HepG2 (cell line): ENCODE results near the gene KRT13. TPM values are rescaled to one million over a fixed set of nuclear protein-coding genes. Genes with fewer than 3 reads are reported as not detected.

Experiments
- ATAC-seq: fragments of 200-7000 bp; cut with Tn5 transposase; 3 replicates; pipeline ENCODE4 v1.9.1; 2020; ENCODE audit warnings: mild to moderate bottlenecking, moderate library complexity
- BruUV-seq: library from RNA; stranded (reverse); fragments of 400-500 nt; replicated peaks from 2 replicates; lab custom pipeline; 2021; lab: Mats Ljungman, UMichigan
- CTCF ChIA-PET: fragments of 300-600 bp; formaldehyde crosslinking; extraction: SDS; loops from one replicate; lab custom pipeline; 2021; ENCODE audit warnings: low total read pairs, inconsistent platforms, low intra/inter-chr PET ratio; lab: Yijun Ruan, JAX
- POLR2A ChIA-PET: fragments of 350-600 bp; sonication (Branson Sonifier 250); formaldehyde crosslinking; loops from one replicate; lab custom pipeline; 2020; ENCODE audit warnings: antibody characterized with exemption, inconsistent platforms; lab: Yijun Ruan, JAX
- DNase-seq: peaks from one replicate; pipeline ENCODE4 v3.0.0-alpha.2; 2015; ENCODE audit warnings: low spot score
- FAIRE-seq: peaks from 3 replicates; lab custom pipeline; 2011; peaks lifted over from hg19 to GRCh38; lab: Jason Lieb, UNC
- H2AFZ ChIP-seq: one replicate; pipeline ENCODE4 v1.6.1; 2011; ENCODE audit warnings: low read length, inconsistent platforms
- H3K27ac ChIP-seq: fragments of 300-600 bp; 3 replicates; pipeline ENCODE4 v1.8.0; 2011; ENCODE audit warnings: mixed run types, mild to moderate bottlenecking, mixed read lengths, low read length, inconsistent platforms; ENCODE audit not compliant: insufficient read depth; ENCODE audit errors: extremely low read length
- H3K27me3 ChIP-seq, 2 experiments: fragments of 200-600 bp in 1 of 2; 2 replicates in 1 of 2; 3 replicates in 1 of 2; pipeline versions ENCODE4 v1.6.0 to v1.8.0; 2011; ENCODE audit warnings: low read length in 2 of 2, mild to moderate bottlenecking in 2 of 2, moderate library complexity in 2 of 2, inconsistent platforms in 1 of 2; ENCODE audit not compliant: insufficient read depth in 2 of 2, control insufficient read depth in 1 of 2
- H3K36me3 ChIP-seq, 2 experiments: fragments of 200-600 bp in 1 of 2; replicated peaks in 1 of 2; 2 replicates in 1 of 2; 3 replicates in 1 of 2; pipeline versions ENCODE4 v1.5.1 to v1.8.0; 2011; ENCODE audit warnings: low read length in 2 of 2, inconsistent platforms in 1 of 2; ENCODE audit not compliant: insufficient read depth in 2 of 2, control insufficient read depth in 1 of 2
- H3K4me1 ChIP-seq: 2 replicates; pipeline ENCODE4 v1.5.1; 2012; ENCODE audit warnings: low read length, inconsistent platforms; ENCODE audit not compliant: insufficient read depth
- H3K4me2 ChIP-seq: 2 replicates; pipeline ENCODE4 v1.6.0; 2011; ENCODE audit warnings: low read depth, low read length, inconsistent platforms
- H3K4me3 ChIP-seq, 3 experiments: fragments of 200-600 bp in 1 of 3; sonication (generic), shearing (Covaris generic) in 1 of 3; replicated peaks in 1 of 3; 2 replicates each; pipeline ENCODE4 v1.5.1; 2011 to 2016; ENCODE audit warnings: low read length in 3 of 3, inconsistent platforms in 2 of 3, low read depth in 2 of 3, mild to moderate bottlenecking in 2 of 3, control low read depth in 1 of 3, mixed read lengths in 1 of 3; ENCODE audit not compliant: insufficient read depth in 1 of 3
- H3K79me2 ChIP-seq: one replicate; pipeline ENCODE4 v1.6.1; 2011; ENCODE audit warnings: low read length, inconsistent platforms; ENCODE audit not compliant: insufficient read depth
- H3K9ac ChIP-seq: 2 replicates; pipeline ENCODE4 v1.6.0; 2011; ENCODE audit warnings: mild to moderate bottlenecking, low read depth, low read length, inconsistent platforms; ENCODE audit not compliant: insufficient read depth
- H3K9me3 ChIP-seq: 2 replicates; pipeline ENCODE4 v1.5.1; 2012; ENCODE audit warnings: mild to moderate bottlenecking, low read length
- H4K20me1 ChIP-seq: 2 replicates; pipeline ENCODE4 v1.6.0; 2011; ENCODE audit warnings: inconsistent platforms, mild to moderate bottlenecking, low read length, moderate library complexity; ENCODE audit not compliant: insufficient read depth
- HNRNPUL1 ChIP-seq: fragments of 200-400 bp; formaldehyde crosslinking; IDR thresholded peaks from 2 replicates; pipeline ENCODE4 v1.6.1; 2017; ENCODE audit warnings: low read depth, mild to moderate bottlenecking, low read length, moderate library complexity
- HOXA5 ChIP-seq: sonication (generic); formaldehyde crosslinking; IDR thresholded peaks from 2 replicates; pipeline ENCODE4 v1.4.0; 2020; ENCODE audit warnings: missing genetic modification reagents
- IRF1 ChIP-seq: sonication (generic); formaldehyde crosslinking; IDR thresholded peaks from 2 replicates; pipeline ENCODE4 v1.4.0; 2020; ENCODE audit warnings: low read depth, mild to moderate bottlenecking, missing genetic modification reagents
- MNT ChIP-seq: fragments of 450-650 bp; IDR thresholded peaks from 2 replicates; pipeline ENCODE4 v1.6.1; 2016
- RARA ChIP-seq: IDR thresholded peaks from 2 replicates; pipeline ENCODE4 v1.6.1; 2016; ENCODE audit warnings: missing genetic modification reagents, missing compliant biosample characterization
- SIX4 ChIP-seq: sonication (generic); formaldehyde crosslinking; IDR thresholded peaks from 2 replicates; pipeline ENCODE4 v1.4.0; 2020; ENCODE audit warnings: missing genetic modification reagents
- SMAD9 ChIP-seq: sonication (generic); formaldehyde crosslinking; IDR thresholded peaks from 2 replicates; pipeline ENCODE4 v1.5.1; 2020; ENCODE audit warnings: mild to moderate bottlenecking, missing genetic modification reagents
- ZBTB21 ChIP-seq: sonication (generic); formaldehyde crosslinking; IDR thresholded peaks from 2 replicates; pipeline ENCODE4 v1.4.0; 2020; ENCODE audit warnings: missing genetic modification reagents
- ZBTB26 ChIP-seq: IDR thresholded peaks from 2 replicates; pipeline ENCODE4 v1.6.1; 2016; ENCODE audit warnings: missing compliant biosample characterization, missing genetic modification reagents, borderline replicate concordance
- ZIK1 ChIP-seq: sonication (generic); formaldehyde crosslinking; IDR thresholded peaks from 2 replicates; pipeline ENCODE4 v1.5.0; 2020; ENCODE audit warnings: mild to moderate bottlenecking, low read depth, missing genetic modification reagents, borderline replicate concordance
- ZNF12 ChIP-seq: sonication (generic); formaldehyde crosslinking; IDR thresholded peaks from 2 replicates; pipeline ENCODE4 v1.5.0; 2020; ENCODE audit warnings: missing genetic modification reagents
- ZNF256 ChIP-seq: sonication (generic); formaldehyde crosslinking; conservative IDR thresholded peaks from 2 replicates; pipeline ENCODE4 v1.4.0; 2020; ENCODE audit warnings: missing genetic modification reagents
- ZNF274 ChIP-seq: sonication (generic); formaldehyde crosslinking; IDR thresholded peaks from 2 replicates; pipeline ENCODE4 v1.5.1; 2020; ENCODE audit warnings: mild to moderate bottlenecking, missing genetic modification reagents
- ZNF598 ChIP-seq: sonication (generic); formaldehyde crosslinking; IDR thresholded peaks from 2 replicates; pipeline ENCODE4 v1.5.1; 2020; ENCODE audit warnings: mild to moderate bottlenecking, missing genetic modification reagents, borderline replicate concordance
- ZNF672 ChIP-seq: sonication (generic); formaldehyde crosslinking; IDR thresholded peaks from 2 replicates; pipeline ENCODE4 v1.8.1; 2022; ENCODE audit warnings: missing genetic modification reagents
- ZNF687 ChIP-seq: sonication (generic); formaldehyde crosslinking; IDR thresholded peaks from 2 replicates; pipeline ENCODE4 v1.5.1; 2020; ENCODE audit warnings: mild to moderate bottlenecking, missing genetic modification reagents, moderate library complexity
- ZNF792 ChIP-seq: IDR thresholded peaks from 2 replicates; pipeline ENCODE4 v1.6.1; 2016
- WGBS: methylation state at CpG from one replicate; pipeline ENCODE4 v1.1.6; 2017; ENCODE audit warnings: low lambda C conversion rate; 5-methylcytosine and 5-hydroxymethylcytosine counted together
- in situ Hi-C: cut with HindIII; loops from 2 replicates; pipeline ENCODE4 v1.10.0; 2017; ENCODE audit warnings: low pct_unique_long_range_greater_than_20kb; ENCODE audit not compliant: extremely low pct_ligation_motif_present
- intact Hi-C: fragments of 100-400 bp; cut with micrococcal nuclease; formaldehyde crosslinking; loops from one replicate; pipeline ENCODE4 v1.10.0; 2022; ENCODE audit not compliant: unreplicated experiment
- polyA plus RNA-seq, 8 experiments: library from polyadenylated mRNA; depleted of rRNA in 3 of 8; stranded (reverse) in 7 of 8; unstranded in 1 of 8; fragments of >200 nt; fragmentation: Illumina TruSeq in 4 of 8; extraction: Trizol in 4 of 8; gene quantifications; 2 replicates each; pipeline versions ENCODE4 v1.2.1 to v1.2.3, GENCODE V29; 2011 to 2016; ENCODE audit warnings: low read depth in 4 of 8, missing spikeins in 1 of 8, mixed read lengths in 1 of 8; ENCODE audit not compliant: insufficient read depth in 1 of 8
- total RNA-seq, 5 experiments: library from RNA; depleted of rRNA; stranded (reverse); fragments of >200 nt; fragmentation: Illumina TruSeq; extraction: Trizol; gene quantifications; 2 replicates each; pipeline ENCODE4 v1.2.3, GENCODE V29; 2016; ENCODE audit warnings: low read depth in 1 of 5

Gene KRT13
- total and polyA plus RNA-seq, 2 of the 13 experiments (the other 11 are each of a cell fraction or from before 2014, with no cell fraction given): not detected

- FAIRE-seq (no peak), ATAC-seq (peak; percentile 50), DNase-seq (peak; percentile 79)
- in situ Hi-C loops: no loop called here
- ChIA-PET POLR2A (interaction anchor here (1.7 kb wide), 1 partner anchor 12 kb away, joined by 6 read pairs; the partner anchor contains the start of gene KRT19), CTCF (no interaction called here)
- H3K9me3 ChIP-seq: no peaks in the 10 kb centered on the region
- 19% methylated on average over 7 of the region's 7 CpGs for WGBS
- intact Hi-C loops: loop anchor here (10.0 kb wide), 1 partner anchor 125 kb away; no protein-coding TSS in a partner anchor
- no peaks in the 10 kb centered on the region for H3K79me2 ChIP-seq
- H4K20me1 ChIP-seq: no peaks in the 10 kb centered on the region
- no peak overlapping the region for H3K4me3 ChIP-seq
- peaks cover 2 to 12% of the 10 kb centered on the region in 2 experiments; a peak in 1 of 5 replicates for H3K27me3 ChIP-seq
- H3K9ac ChIP-seq: no peak overlapping the region
- no TSS peak for BruUV-seq
- no peaks in the 10 kb centered on the region for H3K36me3 ChIP-seq
- H3K4me1 ChIP-seq: peaks cover 76% of the 10 kb centered on the region
- no peak overlapping the region for H3K27ac ChIP-seq
- peak overlapping the region; percentile 16; the same call in 1 of the 2 replicates for H3K4me2 ChIP-seq
- no peak overlapping the region for H2AFZ ChIP-seq
- TF ChIP-seq SMAD9 (CRISPR knock-in tag): no peak
- TF ChIP-seq SIX4 (CRISPR knock-in tag): no peak
- no peak for TF ChIP-seq ZNF672
- TF ChIP-seq ZNF687 (CRISPR knock-in tag): peak; percentile 20; the same call in 1 of the 2 replicates
- no peak for TF ChIP-seq ZIK1
- no peak for TF ChIP-seq ZNF274 (CRISPR knock-in tag)
- no peak for TF ChIP-seq HOXA5 (CRISPR knock-in tag)
- TF ChIP-seq ZBTB26 (CRISPR knock-in tag): no peak
- no peak for TF ChIP-seq ZNF12
- TF ChIP-seq ZBTB21 (CRISPR knock-in tag): no peak
- TF ChIP-seq RARA: 0 out of 2 replicates have a peak, but pooled peaks have one; percentile 12
- TF ChIP-seq ZNF256: no peak
- TF ChIP-seq MNT: peak; percentile 35; the same call in 1 of the 2 replicates
- no peak for TF ChIP-seq ZNF598 (CRISPR knock-in tag)
- TF ChIP-seq ZNF792 (CRISPR knock-in tag): no peak
- TF ChIP-seq IRF1: no peak
- no peak for TF ChIP-seq HNRNPUL1
Observed at GRCh38 chr17:41539979-41540701, 34.7 kb upstream of the KRT13 start.
